HG02678 (cell line): Measurements from ENCODE around the gene CCBE1.

Experiments used
- ATAC-seq: cut with Tn5 transposase; IDR thresholded peaks from one replicate; pipeline ENCODE4 v1.9.1; 2021; ENCODE audit warnings: mild to moderate bottlenecking, moderate library complexity; ENCODE audit not compliant: unreplicated experiment

The CCBE1 gene

DNA sequence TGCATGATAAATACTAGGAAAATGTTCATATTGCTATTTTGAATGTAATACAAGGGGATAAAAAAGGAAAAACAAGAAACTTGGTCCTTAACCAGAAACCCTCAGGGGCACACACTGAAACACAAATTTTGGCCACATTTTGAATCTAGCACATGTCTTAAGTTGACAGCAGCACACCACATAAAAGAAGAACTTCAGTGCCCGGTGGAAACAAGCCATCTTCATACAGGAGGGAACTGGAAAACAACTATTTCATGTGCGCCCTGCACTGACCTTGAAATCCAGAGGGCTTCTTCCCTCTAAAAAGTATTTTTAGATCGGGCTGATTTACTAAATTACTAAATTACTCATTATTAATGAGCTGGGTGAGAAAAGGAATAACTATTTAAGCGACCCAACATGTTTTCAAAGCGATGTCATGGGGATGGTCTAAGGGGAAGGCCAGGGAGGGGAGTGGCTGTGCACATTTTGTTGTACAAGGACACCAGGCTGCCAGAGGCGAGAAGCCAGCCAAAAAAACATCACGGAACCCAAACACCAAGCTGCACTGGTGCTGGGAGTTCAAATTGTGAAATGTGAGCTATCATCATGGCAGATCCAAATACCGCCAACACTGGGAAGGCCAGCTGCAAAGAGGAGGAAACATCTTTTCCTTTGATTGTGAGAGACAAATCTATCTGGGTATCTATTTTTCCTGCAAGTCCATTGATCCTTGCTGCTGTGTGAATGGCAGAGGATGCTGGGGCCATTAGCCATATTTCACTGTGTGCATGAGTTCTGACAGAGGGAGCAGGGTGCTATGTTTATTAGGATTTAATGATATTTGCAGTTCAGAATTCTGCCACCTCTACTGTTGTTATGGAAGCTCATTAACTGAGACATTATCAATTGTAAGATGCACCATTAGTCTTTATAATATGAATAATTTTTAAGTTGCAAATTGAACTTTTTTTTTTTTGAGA is 187.5 kb downstream of the CCBE1 start:
- ATAC-seq: no peak

DNA sequence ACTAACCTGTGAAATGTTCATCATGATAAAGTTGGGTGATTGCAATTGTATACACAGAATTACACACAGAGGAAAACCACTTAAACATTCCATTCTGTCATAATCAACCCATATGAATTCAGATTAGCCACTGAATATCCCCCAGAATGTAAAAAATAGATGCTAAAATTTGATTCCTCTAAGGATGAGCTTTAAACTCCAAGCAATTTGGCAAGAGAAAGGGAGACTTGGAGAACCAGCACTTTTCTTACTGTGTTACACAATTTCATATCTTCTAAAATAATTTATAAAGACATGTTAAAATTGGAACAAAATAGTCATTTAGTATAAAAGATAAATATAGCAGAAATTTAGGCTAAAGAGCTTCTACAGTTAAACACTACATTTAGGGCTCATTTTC is 191.9 kb downstream of the CCBE1 start:
- no peak for ATAC-seq

GRCh38 chr18:59502274-59503175 is 194.7 kb downstream of the CCBE1 start:
- ATAC-seq: no peak

DNA sequence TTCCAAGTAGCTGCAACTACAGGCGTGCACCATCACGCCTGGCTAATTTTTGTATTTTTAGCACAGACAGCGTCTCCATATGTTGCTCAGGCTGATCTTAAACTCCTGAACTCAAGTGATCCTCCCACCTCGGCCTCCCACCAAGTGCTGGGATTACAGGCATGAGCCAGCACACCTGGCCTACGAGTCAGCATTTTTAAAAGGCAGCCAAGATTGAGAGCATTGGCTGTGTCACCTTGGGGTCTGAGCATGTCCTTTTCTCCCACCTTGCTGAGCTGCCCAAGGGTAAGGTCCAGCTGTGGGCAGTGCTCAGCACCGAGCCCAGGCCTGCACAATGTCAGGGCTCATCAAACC is 195.3 kb downstream of the CCBE1 start:
- ATAC-seq: no peak

DNA sequence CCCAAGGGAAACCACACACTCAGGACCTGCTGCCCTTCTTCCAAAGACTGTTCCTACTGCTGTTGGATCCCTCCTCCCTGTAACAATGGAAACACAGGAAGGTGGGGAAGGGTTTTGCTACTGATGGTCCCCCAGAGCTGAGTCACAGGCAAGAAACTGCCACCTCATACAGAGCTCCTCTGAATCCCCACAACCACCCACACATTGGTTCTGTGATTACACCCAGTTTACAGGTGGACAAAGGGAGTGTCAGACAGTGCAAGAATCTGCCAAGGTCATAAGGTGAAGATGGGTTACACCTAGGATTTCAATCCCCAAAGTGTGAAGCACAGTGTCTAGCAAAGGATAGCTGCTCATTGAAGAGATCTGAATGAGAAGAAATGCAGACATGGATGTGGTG is 196.5 kb downstream of the CCBE1 start:
- ATAC-seq: no peak

DNA sequence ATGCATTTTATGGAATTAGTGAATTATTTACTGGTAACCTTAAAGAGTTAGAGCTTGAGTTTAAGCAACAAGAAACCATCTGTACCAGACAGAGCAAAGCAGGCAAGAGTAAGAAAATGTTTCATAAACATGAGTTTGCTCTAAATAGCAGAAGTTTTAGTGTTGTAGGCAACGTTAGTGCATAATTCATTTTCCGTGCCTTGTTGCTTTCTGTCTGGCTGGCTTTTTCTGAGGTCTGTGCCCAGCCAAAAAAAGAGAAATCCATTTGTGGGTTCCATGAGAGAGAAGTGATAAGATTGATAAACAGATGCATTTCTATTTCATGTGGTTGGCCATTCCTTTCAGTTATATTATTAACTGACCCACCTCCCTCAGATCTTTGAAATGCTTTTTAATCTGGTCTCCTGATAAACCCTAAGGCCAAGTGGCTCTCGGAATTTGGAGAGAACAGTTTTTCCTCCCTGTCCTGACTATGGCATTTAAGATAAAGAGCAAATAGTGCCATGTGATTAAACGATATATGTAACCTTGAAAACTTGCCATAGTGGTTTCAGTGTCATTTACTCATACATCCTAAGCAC is 198.6 kb downstream of the CCBE1 start:
- no peak for ATAC-seq

- no peak for ATAC-seq
These were observed 204.3 kb downstream of the CCBE1 start for GRCh38 chr18:59492756-59493421.

GRCh38 chr18:59488899-59489298 is 208.3 kb downstream of the CCBE1 start:
- no peak for ATAC-seq

DNA sequence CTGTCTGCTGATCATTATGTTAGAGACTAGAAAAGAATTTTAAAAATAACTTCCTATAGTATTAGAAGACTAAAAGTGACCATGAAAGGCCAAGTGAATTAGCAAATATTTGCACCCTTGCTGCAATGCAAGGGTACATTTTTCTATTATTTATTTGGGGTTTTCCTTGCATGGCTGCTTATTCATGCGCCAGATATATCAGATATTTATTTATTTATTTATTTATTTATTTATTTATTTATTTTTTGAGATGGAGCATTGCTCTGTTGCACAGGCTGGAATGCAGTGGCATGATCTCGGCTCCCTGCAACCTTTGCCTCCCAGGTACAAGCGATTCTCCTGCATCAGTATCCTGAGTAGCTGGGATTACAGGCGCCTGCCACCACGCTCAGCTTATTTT is 211.8 kb downstream of the CCBE1 start:
- no peak for ATAC-seq

GRCh38 chr18:59484561-59485328 is 212.5 kb downstream of the CCBE1 start:
- ATAC-seq: no peak

DNA sequence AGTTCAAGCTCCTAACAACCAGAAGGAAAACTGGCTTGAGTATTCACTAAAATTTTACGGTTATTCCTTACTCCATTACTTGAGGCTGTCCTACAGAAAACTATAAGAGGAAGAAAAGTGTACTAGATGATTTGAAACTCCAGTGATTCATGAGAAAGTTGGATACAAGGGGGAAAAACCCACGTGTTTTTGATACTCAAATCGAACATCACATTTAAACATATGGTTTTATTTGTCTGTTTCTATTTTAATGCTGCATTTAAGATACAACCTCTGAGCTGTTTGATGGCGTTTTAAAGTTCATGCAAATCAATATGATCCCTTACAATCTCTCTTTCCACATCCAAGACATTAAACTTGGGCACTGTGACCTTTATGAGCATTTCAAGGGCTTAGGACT is 213.1 kb downstream of the CCBE1 start:
- ATAC-seq: no peak

DNA sequence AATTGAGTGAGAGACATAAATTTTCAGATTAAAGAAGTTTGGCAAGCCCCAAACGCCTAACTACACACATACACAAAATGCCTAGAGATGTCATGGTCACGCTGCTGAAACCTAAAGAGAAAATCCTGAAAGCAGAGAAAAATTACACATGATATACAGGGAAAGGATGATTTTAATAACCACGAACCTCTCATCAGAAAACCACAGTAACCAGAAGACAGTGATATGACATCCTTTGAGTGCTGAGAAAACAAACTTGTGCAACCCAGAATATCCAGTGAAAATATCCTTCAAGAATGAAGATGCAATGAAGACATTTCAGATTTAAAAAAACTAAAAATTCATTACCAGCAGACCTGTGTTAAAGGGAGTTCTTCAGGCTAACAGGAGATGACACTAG is 215.8 kb downstream of the CCBE1 start:
- no peak for ATAC-seq

GRCh38 chr18:59479776-59480175 is 217.4 kb downstream of the CCBE1 start:
- ATAC-seq: no peak

GRCh38 chr18:59478591-59478990 is 218.6 kb downstream of the CCBE1 start:
- ATAC-seq: no peak

- no peak for ATAC-seq
These were observed 219.4 kb downstream of the CCBE1 start for GRCh38 chr18:59477849-59478248.

GRCh38 chr18:59470561-59471121 is 226.6 kb downstream of the CCBE1 start:
- ATAC-seq: no peak

DNA sequence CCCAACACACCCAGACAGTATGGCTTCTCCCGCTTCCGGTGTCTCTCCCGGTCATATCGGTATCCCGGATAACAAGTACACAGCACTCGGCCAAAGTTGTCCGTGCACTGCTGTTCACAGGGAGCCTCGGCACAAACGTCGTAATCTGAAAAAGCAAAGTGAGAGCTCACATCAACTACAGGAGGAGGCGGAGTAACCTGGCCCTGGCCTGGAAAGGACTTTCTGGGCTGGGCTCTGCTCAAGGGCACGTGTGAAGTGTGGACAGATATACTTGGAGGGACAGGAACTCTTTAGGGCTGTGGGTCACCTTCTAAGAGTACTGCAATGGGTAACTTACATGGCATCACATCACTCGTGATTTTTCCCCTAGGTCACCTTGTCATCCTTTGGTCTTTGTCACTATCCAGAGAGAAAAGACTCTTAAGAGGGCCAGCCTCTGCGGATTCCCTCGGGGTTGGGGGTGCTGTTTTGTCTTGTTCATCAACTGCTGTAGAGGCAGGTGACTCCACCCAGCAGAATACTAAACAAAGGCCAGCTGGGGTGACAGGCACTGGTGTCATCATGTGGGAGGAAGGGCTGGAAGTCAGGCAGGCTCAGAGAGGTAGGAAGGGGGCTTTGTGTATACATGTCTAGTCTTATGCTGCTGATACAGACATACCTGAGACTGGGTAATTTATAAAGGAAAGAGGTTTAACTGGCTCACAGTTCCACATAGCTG is 227.6 kb downstream of the CCBE1 start:
- ATAC-seq: no peak

DNA sequence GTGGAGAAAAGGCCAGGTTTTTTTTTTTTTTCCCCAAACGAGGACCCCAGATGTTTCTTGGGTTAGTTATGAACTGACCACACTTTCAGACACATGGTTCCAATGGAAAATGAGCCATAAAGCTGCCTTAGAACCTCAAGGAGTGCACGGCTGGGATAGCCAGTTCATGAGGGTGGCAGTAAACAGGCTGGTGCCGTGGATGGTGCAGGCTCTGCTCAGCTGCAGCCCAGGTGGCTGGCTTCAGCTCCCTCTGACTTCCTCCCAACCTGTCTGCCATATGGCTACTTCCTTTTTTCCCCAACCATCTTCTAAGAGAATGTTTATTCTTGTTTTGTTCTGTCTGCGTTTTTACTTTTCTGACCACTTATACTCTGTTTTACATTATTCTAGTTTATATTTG is 228.4 kb downstream of the CCBE1 start:
- no peak for ATAC-seq

DNA sequence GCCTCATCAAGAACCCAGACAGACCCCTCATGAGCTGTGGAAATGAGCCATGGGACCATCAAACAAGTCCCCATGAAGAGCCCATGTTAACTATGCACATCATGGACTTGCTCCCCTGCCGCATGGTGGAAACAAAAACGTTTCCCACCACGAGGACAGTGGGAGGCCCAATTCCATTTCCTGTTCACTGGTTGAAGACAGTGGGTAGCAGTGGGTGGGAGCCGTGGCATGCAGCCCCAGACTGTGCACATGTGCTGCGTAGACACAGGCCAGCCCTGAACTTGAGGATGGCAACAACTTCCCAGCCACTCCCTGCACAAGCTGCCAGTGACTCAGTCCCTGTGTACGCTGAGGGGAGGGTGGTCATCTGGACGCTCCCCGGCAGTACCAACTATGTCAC is 229.7 kb downstream of the CCBE1 start:
- no peak for ATAC-seq
